OCI-LY3 (cell line): Measurements from ENCODE around the gene SLC4A5.

Experiments
- EZH2phosphoT487 ChIP-seq: fragments of 200-600 bp; shearing (Covaris generic); IDR thresholded peaks from 2 replicates; pipeline ENCODE4 v1.6.1; 2018; ENCODE audit warnings: antibody characterized with exemption, mixed run types, low read depth
- TF ChIP-seq, protein P1 (sequence below): fragments of 200-600, 300-600 bp; sonication (generic); IDR thresholded peaks from 2 replicates; pipeline ENCODE4 v1.5.1; 2014; ENCODE audit warnings: antibody characterized with exemption, low read length, low read depth

DNA sequence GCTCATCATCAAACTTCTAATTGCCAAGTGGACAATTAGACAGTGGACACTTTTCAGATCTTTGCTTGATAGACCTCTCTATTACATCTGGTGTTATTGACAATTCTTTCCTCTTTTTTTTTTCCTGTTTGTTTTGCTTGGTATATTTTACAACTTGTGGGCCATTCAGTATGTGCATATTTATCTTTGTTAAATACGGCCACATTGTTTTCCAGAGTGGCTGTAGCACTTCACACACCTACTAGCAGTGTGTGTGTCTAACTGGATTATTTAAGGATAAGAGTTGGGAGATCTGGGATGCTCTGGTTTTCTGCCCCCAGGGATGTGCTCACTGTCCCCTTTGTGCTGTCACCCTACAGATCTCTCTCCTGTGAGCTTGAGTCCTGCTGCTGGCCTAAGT lies 4.1 kb upstream of the SLC4A5 start:
- TF ChIP-seq, protein P1, sequence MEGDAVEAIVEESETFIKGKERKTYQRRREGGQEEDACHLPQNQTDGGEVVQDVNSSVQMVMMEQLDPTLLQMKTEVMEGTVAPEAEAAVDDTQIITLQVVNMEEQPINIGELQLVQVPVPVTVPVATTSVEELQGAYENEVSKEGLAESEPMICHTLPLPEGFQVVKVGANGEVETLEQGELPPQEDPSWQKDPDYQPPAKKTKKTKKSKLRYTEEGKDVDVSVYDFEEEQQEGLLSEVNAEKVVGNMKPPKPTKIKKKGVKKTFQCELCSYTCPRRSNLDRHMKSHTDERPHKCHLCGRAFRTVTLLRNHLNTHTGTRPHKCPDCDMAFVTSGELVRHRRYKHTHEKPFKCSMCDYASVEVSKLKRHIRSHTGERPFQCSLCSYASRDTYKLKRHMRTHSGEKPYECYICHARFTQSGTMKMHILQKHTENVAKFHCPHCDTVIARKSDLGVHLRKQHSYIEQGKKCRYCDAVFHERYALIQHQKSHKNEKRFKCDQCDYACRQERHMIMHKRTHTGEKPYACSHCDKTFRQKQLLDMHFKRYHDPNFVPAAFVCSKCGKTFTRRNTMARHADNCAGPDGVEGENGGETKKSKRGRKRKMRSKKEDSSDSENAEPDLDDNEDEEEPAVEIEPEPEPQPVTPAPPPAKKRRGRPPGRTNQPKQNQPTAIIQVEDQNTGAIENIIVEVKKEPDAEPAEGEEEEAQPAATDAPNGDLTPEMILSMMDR = no peak
- no peak for TF ChIP-seq EZH2phosphoT487
